ENCODE data around the gene ACTN1. TPM values are rescaled to one million over a fixed set of nuclear protein-coding genes. Genes with fewer than 3 reads are reported as not detected.

ACTN1 gene
- total RNA-seq, 1 donor from 2014 or later: 12.2 TPM

- no peak for DNase-seq
Observed at GRCh38 chr14:68951035-68951797, 27.9 kb downstream of the ACTN1 start.

GRCh38 chr14:68950111-68950510, 29.0 kb downstream of the ACTN1 start:
- no peak for DNase-seq

- DNase-seq: no peak
Observed at GRCh38 chr14:68949601-68949965, 29.5 kb downstream of the ACTN1 start.

- no peak for DNase-seq
Observed at GRCh38 chr14:68948686-68949600, 30.2 kb downstream of the ACTN1 start.

GRCh38 chr14:68947802-68948201, 31.3 kb downstream of the ACTN1 start:
- no peak for DNase-seq

GRCh38 chr14:68946489-68946822, 32.6 kb downstream of the ACTN1 start:
- no peak for DNase-seq

- no peak for DNase-seq
Observed at GRCh38 chr14:68945585-68946488, 33.3 kb downstream of the ACTN1 start.

GRCh38 chr14:68945190-68945584, 33.9 kb downstream of the ACTN1 start:
- DNase-seq: no peak

GRCh38 chr14:68944162-68944561, 34.9 kb downstream of the ACTN1 start:
- DNase-seq: no peak

GRCh38 chr14:68943107-68943506, 36.0 kb downstream of the ACTN1 start:
- DNase-seq: no peak

- no peak for DNase-seq
Observed at GRCh38 chr14:68942296-68943035, 36.6 kb downstream of the ACTN1 start.

GRCh38 chr14:68941820-68942219, 37.3 kb downstream of the ACTN1 start:
- DNase-seq: no peak

- no peak for DNase-seq
Observed at GRCh38 chr14:68940614-68941185, 38.4 kb downstream of the ACTN1 start.

GRCh38 chr14:68939893-68940613, 39.0 kb downstream of the ACTN1 start:
- DNase-seq: no peak

GRCh38 chr14:68939181-68939892, 39.8 kb downstream of the ACTN1 start:
- DNase-seq: no peak

GRCh38 chr14:68938271-68939150, 40.6 kb downstream of the ACTN1 start:
- no peak for DNase-seq

- DNase-seq: no peak
Observed at GRCh38 chr14:68937471-68938270, 41.4 kb downstream of the ACTN1 start.

GRCh38 chr14:68936980-68937379, 42.1 kb downstream of the ACTN1 start:
- no peak for DNase-seq

All from occipital lobe (tissue), 2 donors.